NT2/D1 (cell line): ENCODE results near the gene GOLT1B.

Experiments used
- DNase-seq: peaks from one replicate; pipeline ENCODE4 v3.0.0-alpha.2; 2011; ENCODE audit warnings: low read depth, low spot score
- H3K27me3 ChIP-seq: 2 replicates; pipeline ENCODE4 v1.6.0; 2011; ENCODE audit warnings: mild to moderate bottlenecking; ENCODE audit not compliant: insufficient read length, insufficient read depth
- H3K36me3 ChIP-seq: 2 replicates; pipeline ENCODE4 v1.6.1; 2011; ENCODE audit warnings: mild to moderate bottlenecking, low read length, mixed read lengths; ENCODE audit not compliant: insufficient read depth, insufficient read length
- H3K4me1 ChIP-seq: 2 replicates; pipeline ENCODE4 v1.5.1; 2011; ENCODE audit not compliant: insufficient read depth, insufficient read length
- H3K4me3 ChIP-seq: 2 replicates; pipeline ENCODE4 v1.5.1; 2011; ENCODE audit warnings: low read depth; ENCODE audit not compliant: insufficient read length
- H3K9ac ChIP-seq: 2 replicates; pipeline ENCODE4 v1.6.0; 2011; ENCODE audit warnings: low read depth; ENCODE audit not compliant: insufficient read length
- H3K9me3 ChIP-seq: 2 replicates; pipeline ENCODE4 v1.5.1; 2011; ENCODE audit warnings: mild to moderate bottlenecking, low read length; ENCODE audit not compliant: insufficient read depth
- SUZ12 ChIP-seq: IDR thresholded peaks from 2 replicates; pipeline ENCODE4 v1.6.1; 2011; ENCODE audit not compliant: insufficient read length, insufficient read depth; ENCODE audit errors: extremely low read depth
- YY1 ChIP-seq: IDR thresholded peaks from 2 replicates; pipeline ENCODE4 v1.6.1; 2011; ENCODE audit not compliant: insufficient read length, insufficient read depth
- ZNF274 ChIP-seq: IDR thresholded peaks from 2 replicates; pipeline ENCODE4 v1.6.1; 2011; ENCODE audit warnings: mild to moderate bottlenecking, low read depth, low read length

Gene GOLT1B

DNA sequence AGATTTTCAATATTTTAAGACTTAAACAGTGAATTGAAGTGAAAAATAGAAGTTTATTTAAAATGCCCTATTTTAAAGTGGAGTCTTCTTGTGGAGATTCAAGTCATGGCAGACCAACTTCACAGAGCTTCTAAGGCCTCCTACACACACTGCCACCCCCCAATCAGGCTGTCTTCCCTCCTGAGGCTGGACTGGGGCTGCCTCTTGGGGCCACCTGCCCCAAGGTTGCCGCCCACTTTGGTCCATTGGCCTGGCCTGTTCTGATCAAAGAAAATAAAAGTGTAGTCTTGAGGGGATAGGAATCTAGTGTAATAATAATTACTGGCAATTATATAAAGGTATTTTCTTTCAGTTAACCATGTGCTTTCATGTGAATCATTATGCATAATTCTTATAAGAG lies 1.3 kb downstream of the GOLT1B start:
- peak overlapping the region; percentile 91 for H3K9ac ChIP-seq
- DNase-seq, result no peak
- no peak for TF ChIP-seq ZNF274
- TF ChIP-seq YY1, result no peak
- TF ChIP-seq SUZ12, result no peak
- no peaks in the 10 kb centered on the region for H3K9me3 ChIP-seq
- no peaks in the 10 kb centered on the region for H3K27me3 ChIP-seq
- no peaks in the 10 kb centered on the region for H3K4me1 ChIP-seq
- H3K4me3 ChIP-seq, result peak overlapping the region; percentile 90
- peaks cover 42% of the 10 kb centered on the region for H3K36me3 ChIP-seq

- TF ChIP-seq SUZ12 (no peak), ZNF274 (no peak)
- Histone ChIP-seq H3K36me3 (peaks cover 54% of the 10 kb centered on the region), H3K4me1 (no peaks in the 10 kb centered on the region), H3K4me3 (no peak overlapping the region), H3K27me3 (no peaks in the 10 kb centered on the region), H3K9ac (no peak overlapping the region), H3K9me3 (no peaks in the 10 kb centered on the region)
- no peak for DNase-seq
These were observed 4.3 kb downstream of the GOLT1B start for GRCh38 chr12:21505888-21506287.

DNA sequence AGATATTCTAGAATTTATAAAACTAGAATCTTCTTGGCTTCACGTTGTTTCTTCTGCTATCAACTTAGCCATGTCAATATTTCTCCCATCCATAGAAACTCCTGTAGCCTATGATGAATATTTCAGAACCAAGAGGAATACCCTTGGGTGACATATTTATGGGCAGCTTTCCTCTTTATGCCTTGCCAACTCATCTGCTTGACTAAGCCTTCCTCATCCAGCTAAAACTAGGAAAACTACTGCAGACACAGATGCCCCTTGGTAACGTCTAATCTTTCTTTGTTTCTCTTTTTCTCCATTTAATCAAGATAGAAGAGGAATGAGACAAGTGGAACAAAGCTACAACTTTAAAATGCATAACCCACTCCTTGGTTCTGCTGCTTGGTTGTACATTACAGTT lies 6.3 kb downstream of the GOLT1B start:
- TF ChIP-seq ZNF274 (no peak), YY1 (no peak), SUZ12 (no peak)
- Histone ChIP-seq H3K36me3 (peaks cover 72% of the 10 kb centered on the region), H3K27me3 (no peaks in the 10 kb centered on the region), H3K9ac (no peak overlapping the region), H3K4me1 (no peaks in the 10 kb centered on the region), H3K9me3 (no peaks in the 10 kb centered on the region), H3K4me3 (no peak overlapping the region)
- no peak for DNase-seq

GRCh38 chr12:21509768-21510167 lies 8.2 kb downstream of the GOLT1B start:
- H3K4me3 ChIP-seq, result no peak overlapping the region
- H3K36me3 ChIP-seq, result peaks cover 80% of the 10 kb centered on the region
- no peak overlapping the region for H3K9ac ChIP-seq
- no peaks in the 10 kb centered on the region for H3K4me1 ChIP-seq
- TF ChIP-seq SUZ12 (no peak), ZNF274 (no peak), YY1 (no peak)
- no peak for DNase-seq
- H3K27me3 ChIP-seq, result no peaks in the 10 kb centered on the region
- H3K9me3 ChIP-seq, result no peaks in the 10 kb centered on the region

DNA sequence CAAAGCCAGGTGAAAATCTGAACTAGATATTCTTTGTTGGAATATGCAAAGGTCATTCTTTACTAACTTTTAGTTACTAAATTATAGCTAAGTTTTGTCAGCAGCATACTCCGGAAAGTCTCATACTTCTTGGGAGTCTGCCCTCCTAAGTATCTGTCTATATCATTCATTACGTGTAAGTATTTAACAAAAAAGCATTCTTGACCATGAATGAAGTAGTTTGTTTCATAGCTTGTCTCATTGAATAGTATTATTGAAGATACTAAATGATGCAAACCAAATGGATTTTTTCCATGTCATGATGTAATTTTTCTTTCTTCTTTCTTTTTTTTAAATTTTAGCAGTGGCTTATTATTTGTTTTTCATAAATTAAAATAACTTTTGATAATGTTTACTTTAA lies 14.7 kb downstream of the GOLT1B start:
- no peaks in the 10 kb centered on the region for H3K27me3 ChIP-seq
- TF ChIP-seq YY1 (no peak), SUZ12 (no peak), ZNF274 (no peak)
- no peak for DNase-seq
- H3K36me3 ChIP-seq, result peaks cover 65% of the 10 kb centered on the region
- H3K4me1 ChIP-seq, result no peaks in the 10 kb centered on the region
- no peak overlapping the region for H3K4me3 ChIP-seq
- no peak overlapping the region for H3K9ac ChIP-seq
- H3K9me3 ChIP-seq, result no peaks in the 10 kb centered on the region

DNA sequence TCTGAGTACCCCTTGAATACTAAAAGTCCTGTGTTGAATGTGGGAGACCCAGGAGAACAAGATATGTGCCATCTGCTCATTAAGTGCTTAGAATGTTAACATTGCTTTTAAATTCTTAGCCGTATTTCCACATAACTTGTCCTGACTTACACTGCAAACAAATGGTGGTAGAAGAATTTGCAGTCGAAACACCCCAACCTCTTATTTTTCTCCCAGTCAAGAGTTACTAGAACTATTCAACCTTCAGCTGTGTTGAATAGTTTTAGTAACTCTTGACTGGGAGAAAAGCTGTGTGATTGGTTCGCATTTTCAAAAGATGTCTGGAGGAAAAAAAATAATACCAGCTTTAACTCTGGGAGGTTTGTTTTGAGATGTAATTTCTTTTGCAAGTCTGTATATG lies 16.9 kb downstream of the GOLT1B start:
- H3K9ac ChIP-seq, result no peak overlapping the region

GRCh38 chr12:21521541-21521940 lies 20.0 kb downstream of the GOLT1B start:
- Histone ChIP-seq H3K4me1 (no peaks in the 10 kb centered on the region), H3K9ac (no peak overlapping the region), H3K27me3 (peaks cover 9% of the 10 kb centered on the region), H3K4me3 (no peak overlapping the region), H3K9me3 (no peaks in the 10 kb centered on the region), H3K36me3 (peaks cover 12% of the 10 kb centered on the region)
- TF ChIP-seq ZNF274, result no peak
- TF ChIP-seq YY1, result no peak
- no peak for TF ChIP-seq SUZ12
- no peak for DNase-seq

More for the DNA sequence above, 16.9 kb downstream of the GOLT1B start:
- H3K4me1 ChIP-seq, result no peaks in the 10 kb centered on the region
- no peak for DNase-seq
- no peak overlapping the region for H3K4me3 ChIP-seq
- H3K9me3 ChIP-seq, result no peaks in the 10 kb centered on the region
- H3K27me3 ChIP-seq, result no peaks in the 10 kb centered on the region
- TF ChIP-seq ZNF274 (no peak), YY1 (no peak), SUZ12 (no peak)
- peaks cover 43% of the 10 kb centered on the region for H3K36me3 ChIP-seq

DNA sequence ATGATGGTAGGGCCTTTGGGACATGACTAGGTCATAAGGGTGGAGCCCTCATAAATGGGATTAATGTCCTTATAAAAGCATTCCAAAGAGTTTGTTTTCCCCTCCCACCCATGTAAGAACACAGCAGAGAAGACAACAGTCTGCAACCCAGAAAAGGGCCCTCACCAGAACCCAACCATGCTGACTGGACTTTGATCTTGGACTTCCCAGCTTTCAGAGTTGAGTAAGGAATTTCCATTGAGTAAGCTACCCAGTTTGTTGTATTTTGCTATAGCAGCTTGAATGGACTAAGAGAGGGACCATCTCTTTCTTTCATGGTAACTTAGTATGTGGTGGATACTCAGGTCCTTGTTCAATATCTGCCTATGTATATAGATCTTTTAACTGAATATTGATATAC lies 21.6 kb downstream of the GOLT1B start:
- no peak for DNase-seq
- Histone ChIP-seq H3K9ac (no peak overlapping the region), H3K27me3 (peaks cover 25% of the 10 kb centered on the region), H3K4me3 (no peak overlapping the region), H3K9me3 (no peaks in the 10 kb centered on the region), H3K4me1 (no peaks in the 10 kb centered on the region), H3K36me3 (peaks cover 4% of the 10 kb centered on the region)
- TF ChIP-seq SUZ12 (no peak), YY1 (no peak), ZNF274 (no peak)
